Measurements from ENCODE around the gene GLMP.

DNA sequence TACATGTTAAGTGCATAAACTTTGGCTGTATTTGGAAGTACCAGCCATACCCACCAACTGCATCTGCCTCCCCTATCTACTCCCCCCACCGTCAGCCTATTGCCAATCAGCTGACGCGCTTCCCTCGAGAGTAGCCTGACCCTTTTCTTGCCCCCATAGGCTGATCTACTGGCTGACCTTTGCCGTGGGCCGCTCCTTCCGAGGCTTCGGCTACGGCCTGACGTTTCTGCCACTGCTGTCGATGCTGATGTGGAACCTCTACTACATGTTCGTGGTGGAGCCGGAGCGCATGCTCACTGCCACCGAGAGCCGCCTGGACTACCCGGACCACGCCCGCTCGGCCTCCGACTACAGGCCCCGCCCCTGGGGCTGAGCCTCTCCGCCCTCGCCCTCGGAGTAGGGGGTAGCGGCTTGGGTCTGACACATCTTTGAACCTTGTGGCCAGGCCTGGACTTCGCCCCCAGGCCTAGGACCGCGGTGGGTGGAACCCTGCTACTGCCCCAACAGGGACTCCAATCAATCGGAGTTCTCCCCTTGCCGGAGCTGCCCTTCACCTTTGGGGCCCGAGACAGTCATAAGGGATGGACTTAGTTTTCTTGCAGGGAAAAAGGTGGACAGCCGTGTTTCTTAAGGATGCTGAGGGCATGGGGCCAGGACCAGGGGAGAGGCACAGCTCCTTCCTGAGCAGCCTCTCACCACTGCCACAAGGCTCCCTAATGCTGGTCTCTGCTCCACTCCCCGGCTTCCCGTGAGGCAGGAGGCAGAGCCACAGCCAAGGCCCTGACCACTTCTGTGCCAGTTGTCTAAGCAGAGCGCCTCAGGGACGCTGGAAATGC lies 4.0 kb downstream of the GLMP start:
- no peak for TF ChIP-seq EZH2 (IDR thresholded peaks at IDR 0.05; ENCODE audit: low read depth)
- TF ChIP-seq, protein P1, sequence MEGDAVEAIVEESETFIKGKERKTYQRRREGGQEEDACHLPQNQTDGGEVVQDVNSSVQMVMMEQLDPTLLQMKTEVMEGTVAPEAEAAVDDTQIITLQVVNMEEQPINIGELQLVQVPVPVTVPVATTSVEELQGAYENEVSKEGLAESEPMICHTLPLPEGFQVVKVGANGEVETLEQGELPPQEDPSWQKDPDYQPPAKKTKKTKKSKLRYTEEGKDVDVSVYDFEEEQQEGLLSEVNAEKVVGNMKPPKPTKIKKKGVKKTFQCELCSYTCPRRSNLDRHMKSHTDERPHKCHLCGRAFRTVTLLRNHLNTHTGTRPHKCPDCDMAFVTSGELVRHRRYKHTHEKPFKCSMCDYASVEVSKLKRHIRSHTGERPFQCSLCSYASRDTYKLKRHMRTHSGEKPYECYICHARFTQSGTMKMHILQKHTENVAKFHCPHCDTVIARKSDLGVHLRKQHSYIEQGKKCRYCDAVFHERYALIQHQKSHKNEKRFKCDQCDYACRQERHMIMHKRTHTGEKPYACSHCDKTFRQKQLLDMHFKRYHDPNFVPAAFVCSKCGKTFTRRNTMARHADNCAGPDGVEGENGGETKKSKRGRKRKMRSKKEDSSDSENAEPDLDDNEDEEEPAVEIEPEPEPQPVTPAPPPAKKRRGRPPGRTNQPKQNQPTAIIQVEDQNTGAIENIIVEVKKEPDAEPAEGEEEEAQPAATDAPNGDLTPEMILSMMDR (conservative IDR thresholded peaks at IDR 0.05), result no peak
